ENCODE results near the gene TICAM2.

Gene TICAM2

GRCh38 chr5:115577741-115578140 is 24.5 kb downstream of the TICAM2 start:
- in situ Hi-C loops (cut with MboI; ENCODE audit: low pct_unique_long_range_greater_than_20kb, low sequenced_read_pairs, unreplicated experiment) = no loop called here
- TF ChIP-seq CTCF (IDR thresholded peaks at IDR 0.05; ENCODE audit: extremely low read depth, insufficient read depth, missing control alignments) = no peak
- no peak for DNase-seq (ENCODE audit: low spot score)

GRCh38 chr5:115577329-115577728 is 24.9 kb downstream of the TICAM2 start:
- no peak for TF ChIP-seq CTCF (IDR thresholded peaks at IDR 0.05; ENCODE audit: extremely low read depth, insufficient read depth, missing control alignments)
- in situ Hi-C loops (cut with MboI; ENCODE audit: low pct_unique_long_range_greater_than_20kb, low sequenced_read_pairs, unreplicated experiment) = no loop called here
- DNase-seq (ENCODE audit: low spot score) = no peak

GRCh38 chr5:115575167-115576070 is 26.9 kb downstream of the TICAM2 start:
- TF ChIP-seq CTCF (IDR thresholded peaks at IDR 0.05; ENCODE audit: extremely low read depth, insufficient read depth, missing control alignments) = no peak
- DNase-seq (ENCODE audit: low spot score) = peak; percentile 34
- in situ Hi-C loops (cut with MboI; ENCODE audit: low pct_unique_long_range_greater_than_20kb, low sequenced_read_pairs, unreplicated experiment) = no loop called here

- no peak for TF ChIP-seq CTCF (IDR thresholded peaks at IDR 0.05; ENCODE audit: extremely low read depth, insufficient read depth, missing control alignments)
- no peak for DNase-seq (ENCODE audit: low spot score)
- in situ Hi-C loops (cut with MboI; ENCODE audit: low pct_unique_long_range_greater_than_20kb, low sequenced_read_pairs, unreplicated experiment) = no loop called here
Observed at GRCh38 chr5:115573133-115573532, 29.1 kb downstream of the TICAM2 start.

- TF ChIP-seq CTCF (IDR thresholded peaks at IDR 0.05; ENCODE audit: extremely low read depth, insufficient read depth, missing control alignments) = no peak
- in situ Hi-C loops (cut with MboI; ENCODE audit: low pct_unique_long_range_greater_than_20kb, low sequenced_read_pairs, unreplicated experiment) = no loop called here
- DNase-seq (ENCODE audit: low spot score) = no peak
Observed at GRCh38 chr5:115571441-115571878, 30.8 kb downstream of the TICAM2 start.

- in situ Hi-C loops (cut with MboI; ENCODE audit: low pct_unique_long_range_greater_than_20kb, low sequenced_read_pairs, unreplicated experiment) = no loop called here
- no peak for DNase-seq (ENCODE audit: low spot score)
- TF ChIP-seq CTCF (IDR thresholded peaks at IDR 0.05; ENCODE audit: extremely low read depth, insufficient read depth, missing control alignments) = no peak
Observed at GRCh38 chr5:115568668-115569067, 33.6 kb downstream of the TICAM2 start.

Data from GM13977 (cell line).